A673 (cell line): ENCODE results near the gene CLSTN1.

ENCODE experiments used
- EZH2 ChIP-seq: fragments of 200-600 bp; sonication (generic); IDR thresholded peaks from 2 replicates; pipeline ENCODE4 v1.6.1; 2017; ENCODE audit warnings: borderline replicate concordance, low read depth, mild to moderate bottlenecking, mixed read lengths, antibody characterized with exemption, low read length; ENCODE audit not compliant: poor library complexity, severe bottlenecking
- TF ChIP-seq, protein P1 (sequence below): fragments of 300-800, 200-600 bp; sonication (generic); conservative IDR thresholded peaks from 2 replicates; pipeline ENCODE4 v1.5.1; 2017; ENCODE audit warnings: low read depth, mild to moderate bottlenecking, antibody characterized with exemption, low read length, moderate library complexity, mixed read lengths

DNA sequence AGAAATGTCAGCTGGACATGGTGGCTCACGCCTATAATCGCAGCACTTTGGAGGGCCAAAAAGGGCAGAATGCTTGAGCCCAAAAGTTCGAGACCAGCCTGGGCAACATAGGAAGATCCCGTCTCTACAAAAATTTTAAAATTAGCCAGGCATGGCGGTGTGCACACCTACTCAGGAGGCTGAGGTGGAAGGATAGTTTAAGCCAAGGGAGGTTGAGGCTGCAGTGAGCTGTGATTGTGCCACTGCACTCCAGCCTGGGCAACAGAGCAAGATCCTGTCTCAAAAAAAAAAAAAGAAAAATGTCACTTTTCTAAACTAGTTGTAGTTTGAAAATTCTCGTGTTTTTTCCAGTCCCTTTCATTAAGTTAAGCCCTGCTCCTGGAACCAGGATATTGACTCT is 9.1 kb downstream of the CLSTN1 start:
- TF ChIP-seq, protein P1, sequence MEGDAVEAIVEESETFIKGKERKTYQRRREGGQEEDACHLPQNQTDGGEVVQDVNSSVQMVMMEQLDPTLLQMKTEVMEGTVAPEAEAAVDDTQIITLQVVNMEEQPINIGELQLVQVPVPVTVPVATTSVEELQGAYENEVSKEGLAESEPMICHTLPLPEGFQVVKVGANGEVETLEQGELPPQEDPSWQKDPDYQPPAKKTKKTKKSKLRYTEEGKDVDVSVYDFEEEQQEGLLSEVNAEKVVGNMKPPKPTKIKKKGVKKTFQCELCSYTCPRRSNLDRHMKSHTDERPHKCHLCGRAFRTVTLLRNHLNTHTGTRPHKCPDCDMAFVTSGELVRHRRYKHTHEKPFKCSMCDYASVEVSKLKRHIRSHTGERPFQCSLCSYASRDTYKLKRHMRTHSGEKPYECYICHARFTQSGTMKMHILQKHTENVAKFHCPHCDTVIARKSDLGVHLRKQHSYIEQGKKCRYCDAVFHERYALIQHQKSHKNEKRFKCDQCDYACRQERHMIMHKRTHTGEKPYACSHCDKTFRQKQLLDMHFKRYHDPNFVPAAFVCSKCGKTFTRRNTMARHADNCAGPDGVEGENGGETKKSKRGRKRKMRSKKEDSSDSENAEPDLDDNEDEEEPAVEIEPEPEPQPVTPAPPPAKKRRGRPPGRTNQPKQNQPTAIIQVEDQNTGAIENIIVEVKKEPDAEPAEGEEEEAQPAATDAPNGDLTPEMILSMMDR = no peak
- no peak for TF ChIP-seq EZH2
